ENCODE results near the gene ZNF652. TPM values are rescaled to one million over a fixed set of nuclear protein-coding genes. Genes with fewer than 3 reads are reported as not detected.

The ZNF652 gene
- polyA plus RNA-seq, 1 of the 3 experiments (the other 2 are of a cell fraction) = 5.1 TPM

GRCh38 chr17:49356320-49356719 lies 5.7 kb downstream of the ZNF652 start:
- H3K27ac ChIP-seq (ENCODE audit: low read depth in 2 of 2, low read length in 1 of 2) = no peak overlapping the region
- no peak overlapping the region for H3K4me2 ChIP-seq
- peaks cover 86% of the 10 kb centered on the region for H4K20me1 ChIP-seq (ENCODE audit: insufficient read depth)
- H3F3A ChIP-seq (replicated peaks; ENCODE audit: insufficient read depth) = peaks cover 4% of the 10 kb centered on the region
- no peak for DNase-seq
- 95% methylated on average over 5 of the region's 5 CpGs for WGBS (ENCODE audit: low lambda C conversion rate)
- H3K9ac ChIP-seq = no peak overlapping the region
- no peaks in the 10 kb centered on the region for H3K9me3 ChIP-seq
- no peaks in the 10 kb centered on the region for H3K36me3 ChIP-seq (replicated peaks in 1 of 2; ENCODE audit: control insufficient read depth in 1 of 2, insufficient read depth in 2 of 2, low read length in 1 of 2)
- no peaks in the 10 kb centered on the region for H3K9me2 ChIP-seq
- no peak overlapping the region for H3K4me3 ChIP-seq (ENCODE audit: low read depth in 2 of 2, low read length in 1 of 2)
- H3K4me1 ChIP-seq (ENCODE audit: control insufficient read depth in 1 of 2, insufficient read depth in 2 of 2, low read depth in 1 of 2, low read length in 1 of 2) = peaks cover 14 to 17% of the 10 kb centered on the region in 2 experiments; a peak in 3 of 4 replicates
- H3K79me2 ChIP-seq (ENCODE audit: insufficient read depth) = peaks cover 100% of the 10 kb centered on the region
- POLR2A ChIA-PET = no interaction called here
- TF ChIP-seq EZH2phosphoT487 (IDR thresholded peaks at IDR 0.05; ENCODE audit: borderline replicate concordance, low read depth) (no peak), ZBTB33 (IDR thresholded peaks at IDR 0.05; ENCODE audit: borderline replicate concordance, low read depth) (no peak), POLR2AphosphoS5 (IDR thresholded peaks at IDR 0.05; ENCODE audit: low read depth, low read length) (no peak), USF1 (IDR thresholded peaks at IDR 0.05; ENCODE audit: borderline replicate concordance, low read depth) (no peak), NFIC (IDR thresholded peaks at IDR 0.05; ENCODE audit: borderline replicate concordance) (no peak), TEAD4 (IDR thresholded peaks at IDR 0.05; ENCODE audit: borderline replicate concordance, insufficient read depth) (no peak), IRF3 (IDR thresholded peaks at IDR 0.05; ENCODE audit: low read depth, low read length) (no peak)
- no peaks in the 10 kb centered on the region for H3K27me3 ChIP-seq (ENCODE audit: insufficient read depth)
- H2AFZ ChIP-seq (ENCODE audit: low read depth) = no peak overlapping the region
- CTCF ChIA-PET = interaction anchor here (0.6 to 1.9 kb wide), 6 partner anchors 10 to 274 kb away, joined by 3 to 5 read pairs (median 4); no protein-coding TSS in a partner anchor

GRCh38 chr17:49353607-49354006 lies 8.4 kb downstream of the ZNF652 start:
- Histone ChIP-seq H3K9me3 (no peaks in the 10 kb centered on the region), H3K27ac (ENCODE audit: low read depth in 2 of 2, low read length in 1 of 2) (no peak overlapping the region), H3K36me3 (replicated peaks in 1 of 2; ENCODE audit: control insufficient read depth in 1 of 2, insufficient read depth in 2 of 2, low read length in 1 of 2) (peaks cover 0 to 15% of the 10 kb centered on the region in 2 experiments), H3K27me3 (ENCODE audit: insufficient read depth) (no peaks in the 10 kb centered on the region), H3K4me1 (ENCODE audit: control insufficient read depth in 1 of 2, insufficient read depth in 2 of 2, low read depth in 1 of 2, low read length in 1 of 2) (no peaks in the 10 kb centered on the region), H3K79me2 (ENCODE audit: insufficient read depth) (peaks cover 100% of the 10 kb centered on the region), H4K20me1 (ENCODE audit: insufficient read depth) (peaks cover 80% of the 10 kb centered on the region), H3F3A (replicated peaks; ENCODE audit: insufficient read depth) (peaks cover 3% of the 10 kb centered on the region), H3K9me2 (no peaks in the 10 kb centered on the region), H3K4me3 (ENCODE audit: low read depth in 2 of 2, low read length in 1 of 2) (no peak overlapping the region), H2AFZ (ENCODE audit: low read depth) (no peak overlapping the region), H3K4me2 (no peak overlapping the region), H3K9ac (no peak overlapping the region)
- no peak for DNase-seq
- ChIA-PET POLR2A (interaction anchor here (0.7 kb wide), 1 partner anchor 123 kb away, joined by 3 read pairs; no protein-coding TSS in a partner anchor), CTCF (interaction anchor here (0.8 to 0.9 kb wide), 2 partner anchors 9 to 14 kb away, joined by 3 to 4 read pairs; no protein-coding TSS in a partner anchor)
- TF ChIP-seq ZBTB33 (IDR thresholded peaks at IDR 0.05; ENCODE audit: borderline replicate concordance, low read depth) = no peak
- WGBS (ENCODE audit: low lambda C conversion rate) = 98% methylated on average over 1 of the region's 1 CpG
